Body of pancreas (tissue), 4 donors: Measurements from ENCODE around the gene CCDC186.

ENCODE experiments used
- POLR2A ChIP-seq, 3 donors: fragments of 450-650 bp; IDR thresholded peaks; one replicate each; pipeline ENCODE4 v1.6.1; 2016; ENCODE audit warnings: antibody characterized with exemption in 3 of 3, mild to moderate bottlenecking in 2 of 3
- TF ChIP-seq, protein P1 (sequence below), 7 experiments: fragments of 450-650 bp in 4 of 7; fragments of 200-600 bp in 3 of 7; sonication (generic) in 3 of 7; IDR thresholded peaks; one replicate each; pipeline ENCODE4 v1.5.1; 2016 to 2019; ENCODE audit warnings: antibody characterized with exemption in 7 of 7

DNA sequence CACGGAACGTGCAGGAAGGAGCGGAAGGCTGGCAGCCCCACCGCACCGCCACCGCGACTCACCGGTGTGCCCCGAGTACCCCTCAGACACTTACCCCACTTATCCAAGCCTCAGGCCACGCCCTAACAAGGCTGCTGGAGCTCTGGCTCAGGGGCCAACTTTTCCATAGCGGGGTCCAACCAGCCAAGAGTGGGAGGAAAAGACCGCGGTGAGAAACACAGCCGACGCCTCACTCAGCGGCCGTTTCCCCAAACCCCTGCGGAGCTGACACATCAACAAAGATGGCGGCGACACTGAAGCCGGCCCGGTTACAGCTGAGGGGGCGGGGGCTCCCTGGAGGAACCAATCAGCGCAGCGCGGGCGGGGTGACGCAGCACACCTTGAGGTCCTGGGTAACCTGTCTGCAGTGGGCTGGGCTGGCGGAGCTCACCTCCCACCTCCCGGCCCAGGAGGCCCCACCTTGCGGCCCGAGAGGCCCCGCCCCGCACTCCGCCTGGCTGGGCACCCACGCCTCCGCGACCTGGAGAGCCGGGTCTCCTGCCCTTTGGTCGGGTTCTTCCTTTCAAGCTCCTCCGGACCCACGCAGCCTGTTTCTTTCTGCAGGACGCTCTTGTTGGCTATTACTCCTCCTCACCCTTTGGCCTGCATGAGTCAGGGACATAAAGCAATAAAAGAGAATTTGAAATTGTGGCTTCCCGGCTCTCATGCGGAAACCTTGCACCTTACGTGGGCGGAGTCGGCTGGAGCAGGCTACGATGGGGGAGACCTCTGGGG, at the start of gene CCDC186:
- TF ChIP-seq, protein P1, sequence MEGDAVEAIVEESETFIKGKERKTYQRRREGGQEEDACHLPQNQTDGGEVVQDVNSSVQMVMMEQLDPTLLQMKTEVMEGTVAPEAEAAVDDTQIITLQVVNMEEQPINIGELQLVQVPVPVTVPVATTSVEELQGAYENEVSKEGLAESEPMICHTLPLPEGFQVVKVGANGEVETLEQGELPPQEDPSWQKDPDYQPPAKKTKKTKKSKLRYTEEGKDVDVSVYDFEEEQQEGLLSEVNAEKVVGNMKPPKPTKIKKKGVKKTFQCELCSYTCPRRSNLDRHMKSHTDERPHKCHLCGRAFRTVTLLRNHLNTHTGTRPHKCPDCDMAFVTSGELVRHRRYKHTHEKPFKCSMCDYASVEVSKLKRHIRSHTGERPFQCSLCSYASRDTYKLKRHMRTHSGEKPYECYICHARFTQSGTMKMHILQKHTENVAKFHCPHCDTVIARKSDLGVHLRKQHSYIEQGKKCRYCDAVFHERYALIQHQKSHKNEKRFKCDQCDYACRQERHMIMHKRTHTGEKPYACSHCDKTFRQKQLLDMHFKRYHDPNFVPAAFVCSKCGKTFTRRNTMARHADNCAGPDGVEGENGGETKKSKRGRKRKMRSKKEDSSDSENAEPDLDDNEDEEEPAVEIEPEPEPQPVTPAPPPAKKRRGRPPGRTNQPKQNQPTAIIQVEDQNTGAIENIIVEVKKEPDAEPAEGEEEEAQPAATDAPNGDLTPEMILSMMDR (IDR thresholded peaks at IDR 0.05), result no peak
- TF ChIP-seq POLR2A (IDR thresholded peaks at IDR 0.05), result peak; percentile 71 to 92 (median 91)
